Endothelial cell (in vitro differentiated cells): ENCODE results near the gene BEAN1. TPM values are rescaled to one million over a fixed set of nuclear protein-coding genes. Genes with fewer than 3 reads are reported as not detected.
A peak's percentile ranks its signal among the peaks of the same experiment; 100 is the strongest.

ENCODE experiments used
- DNase-seq: peaks from one replicate; pipeline ENCODE4 v3.0.0; 2021; ENCODE audit warnings: low spot score
- H3K27ac Mint-ChIP-seq: one replicate; pipeline ENCODE4 v1.8.0; 2021; ENCODE audit warnings: mixed read lengths, inconsistent platforms; ENCODE audit not compliant: unreplicated experiment
- H3K27me3 Mint-ChIP-seq: one replicate; pipeline ENCODE4 v1.8.0; 2021; ENCODE audit warnings: mild to moderate bottlenecking, moderate library complexity, mixed read lengths, inconsistent platforms; ENCODE audit not compliant: unreplicated experiment
- H3K36me3 Mint-ChIP-seq: one replicate; pipeline ENCODE4 v1.8.0; 2021; ENCODE audit warnings: mild to moderate bottlenecking, low read depth, mixed read lengths, inconsistent platforms; ENCODE audit not compliant: unreplicated experiment
- H3K4me1 Mint-ChIP-seq: one replicate; pipeline ENCODE4 v1.8.0; 2021; ENCODE audit warnings: mild to moderate bottlenecking, mixed read lengths, inconsistent platforms; ENCODE audit not compliant: unreplicated experiment
- H3K4me3 Mint-ChIP-seq: one replicate; pipeline ENCODE4 v1.8.0; 2021; ENCODE audit warnings: mild to moderate bottlenecking, mixed read lengths, inconsistent platforms; ENCODE audit not compliant: unreplicated experiment
- H3K9me3 Mint-ChIP-seq: one replicate; pipeline ENCODE4 v1.8.0; 2021; ENCODE audit warnings: mixed read lengths, inconsistent platforms; ENCODE audit not compliant: unreplicated experiment
- total RNA-seq: library from RNA; stranded (reverse); fragmentation: NEBNext Ultra II Directional; extraction: Animal tissue kit (Norgen Biotek cat#: 25700); gene quantifications from one replicate; pipeline ENCODE4 v1.2.1, GENCODE V29; 2021; ENCODE audit not compliant: unreplicated experiment
- TF ChIP-seq, protein P1 (sequence below): fragments of 200-600 bp; sonication (generic); IDR thresholded peaks from one replicate; pipeline ENCODE4 v1.5.0; 2021; ENCODE audit warnings: antibody characterized with exemption; ENCODE audit not compliant: unreplicated experiment

Gene BEAN1
- total RNA-seq, 1 donor from 2014 or later: 0.49 TPM

DNA sequence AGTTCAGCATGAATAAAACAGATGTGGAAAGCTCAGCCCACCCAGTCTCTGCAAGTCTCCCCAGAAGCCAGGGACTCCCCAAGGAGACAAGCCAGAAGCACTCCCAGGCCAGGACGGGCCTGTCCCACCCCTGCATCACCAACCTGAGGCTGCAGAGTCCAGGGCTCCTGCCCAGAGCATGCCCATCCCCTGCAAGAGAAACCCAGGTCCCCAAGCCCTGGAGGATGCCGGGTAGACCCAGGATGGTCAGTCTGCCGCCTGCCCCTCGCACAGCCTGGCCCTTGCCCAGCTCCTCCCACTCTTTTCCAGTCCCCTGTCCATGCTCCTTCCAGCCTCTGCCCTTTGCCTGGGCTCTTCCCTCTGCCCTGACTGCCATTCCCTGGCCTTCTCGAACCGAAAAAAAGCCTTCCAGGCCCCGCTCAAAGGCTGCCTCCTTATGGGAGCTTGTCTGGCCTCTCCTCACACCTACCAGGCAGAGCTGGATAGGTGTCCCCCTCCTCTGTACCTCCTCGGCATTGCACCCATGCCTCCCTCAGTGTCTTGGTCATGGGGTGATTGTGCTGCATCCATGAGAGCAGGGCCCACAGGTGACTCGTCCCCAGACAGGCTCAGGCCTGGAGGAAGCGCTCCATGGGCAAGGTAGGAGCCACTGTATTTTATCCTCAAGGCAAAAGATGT lies 44.8 kb downstream of the BEAN1 start:
- H3K9me3 Mint-ChIP-seq: no peaks in the 10 kb centered on the region
- peaks cover 54% of the 10 kb centered on the region for H3K4me1 Mint-ChIP-seq
- no peak for DNase-seq
- peaks cover 12% of the 10 kb centered on the region for H3K27me3 Mint-ChIP-seq
- peak overlapping the region; percentile 61 for H3K27ac Mint-ChIP-seq
- TF ChIP-seq, protein P1, sequence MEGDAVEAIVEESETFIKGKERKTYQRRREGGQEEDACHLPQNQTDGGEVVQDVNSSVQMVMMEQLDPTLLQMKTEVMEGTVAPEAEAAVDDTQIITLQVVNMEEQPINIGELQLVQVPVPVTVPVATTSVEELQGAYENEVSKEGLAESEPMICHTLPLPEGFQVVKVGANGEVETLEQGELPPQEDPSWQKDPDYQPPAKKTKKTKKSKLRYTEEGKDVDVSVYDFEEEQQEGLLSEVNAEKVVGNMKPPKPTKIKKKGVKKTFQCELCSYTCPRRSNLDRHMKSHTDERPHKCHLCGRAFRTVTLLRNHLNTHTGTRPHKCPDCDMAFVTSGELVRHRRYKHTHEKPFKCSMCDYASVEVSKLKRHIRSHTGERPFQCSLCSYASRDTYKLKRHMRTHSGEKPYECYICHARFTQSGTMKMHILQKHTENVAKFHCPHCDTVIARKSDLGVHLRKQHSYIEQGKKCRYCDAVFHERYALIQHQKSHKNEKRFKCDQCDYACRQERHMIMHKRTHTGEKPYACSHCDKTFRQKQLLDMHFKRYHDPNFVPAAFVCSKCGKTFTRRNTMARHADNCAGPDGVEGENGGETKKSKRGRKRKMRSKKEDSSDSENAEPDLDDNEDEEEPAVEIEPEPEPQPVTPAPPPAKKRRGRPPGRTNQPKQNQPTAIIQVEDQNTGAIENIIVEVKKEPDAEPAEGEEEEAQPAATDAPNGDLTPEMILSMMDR: no peak
- peaks cover 6% of the 10 kb centered on the region for H3K36me3 Mint-ChIP-seq
- peak overlapping the region; percentile 67 for H3K4me3 Mint-ChIP-seq

DNA sequence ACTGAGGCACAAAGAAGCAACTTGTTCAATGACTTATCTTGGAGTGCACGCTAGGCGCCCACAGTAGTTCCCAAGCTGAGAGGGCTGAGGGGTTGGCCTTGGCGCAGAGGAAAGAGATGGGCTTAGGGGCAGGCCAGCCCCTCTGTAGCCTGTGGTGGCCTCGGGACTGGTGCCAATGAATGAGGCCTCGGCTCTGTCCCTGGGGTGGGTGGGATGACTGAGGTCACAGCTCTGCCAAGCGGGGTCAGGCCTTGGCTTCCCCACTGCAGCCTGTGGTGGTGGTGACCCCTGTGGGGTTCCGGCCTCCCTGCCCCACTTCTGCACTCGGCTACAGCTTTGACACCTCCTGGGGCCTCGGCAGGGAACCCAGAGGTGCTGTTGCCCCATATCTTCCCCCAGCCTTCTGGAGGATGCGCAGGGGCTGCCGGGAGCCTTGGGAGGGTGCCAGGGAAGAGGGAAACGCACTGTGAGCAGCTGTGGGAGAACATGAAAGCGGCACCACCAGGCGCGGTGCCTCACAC lies 46.0 kb downstream of the BEAN1 start:
- Mint-ChIP-seq H3K27ac (no peak overlapping the region), H3K9me3 (no peaks in the 10 kb centered on the region), H3K4me3 (no peak overlapping the region), H3K4me1 (peaks cover 51% of the 10 kb centered on the region), H3K36me3 (no peaks in the 10 kb centered on the region), H3K27me3 (peaks cover 13% of the 10 kb centered on the region)
- TF ChIP-seq, protein P1: no peak
- no peak for DNase-seq

DNA sequence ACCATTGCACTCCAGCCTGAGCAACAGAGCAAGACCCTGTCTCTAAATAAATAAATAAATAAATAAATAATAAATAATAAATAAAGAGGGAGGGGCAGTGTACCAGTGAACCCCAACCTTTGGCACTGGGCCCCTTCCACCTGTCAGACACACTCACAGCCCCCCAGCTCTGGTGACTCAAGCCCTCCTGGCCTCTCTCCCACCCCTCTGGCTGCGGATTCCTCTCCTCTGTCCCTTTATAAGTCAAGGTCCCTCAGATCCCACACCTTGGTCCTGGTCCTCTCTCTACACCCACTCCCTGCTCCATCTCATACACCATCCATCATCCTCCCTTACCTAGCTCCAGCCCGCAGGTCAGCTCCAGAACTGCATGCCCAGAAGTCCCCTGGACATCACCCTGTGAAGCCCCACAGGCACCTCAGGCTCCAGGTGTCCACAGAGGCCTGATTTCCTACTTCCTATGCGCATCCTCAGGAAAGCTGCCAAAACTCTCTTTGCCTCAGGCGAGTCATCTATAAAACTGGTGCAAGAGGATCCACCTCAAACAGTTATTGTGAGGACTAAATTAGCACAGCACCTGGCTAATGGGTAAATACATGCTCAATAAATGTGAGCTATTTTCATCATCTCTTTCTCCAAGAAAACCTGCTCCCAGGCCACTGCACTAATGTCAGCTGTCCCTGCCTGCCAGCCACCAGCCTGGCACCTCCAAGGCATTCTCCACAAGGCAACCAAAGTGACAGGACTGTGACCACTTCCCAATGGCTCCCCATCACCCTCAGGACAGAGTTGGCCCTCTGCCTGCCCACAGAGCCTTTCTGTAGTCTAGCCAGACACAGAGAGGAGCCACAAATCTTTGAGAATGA lies 46.8 kb downstream of the BEAN1 start:
- H3K27ac Mint-ChIP-seq: no peak overlapping the region
- H3K4me1 Mint-ChIP-seq: peaks cover 48% of the 10 kb centered on the region
- no peak overlapping the region for H3K4me3 Mint-ChIP-seq
- H3K27me3 Mint-ChIP-seq: peaks cover 14% of the 10 kb centered on the region
- TF ChIP-seq, protein P1: no peak
- no peak for DNase-seq
- H3K36me3 Mint-ChIP-seq: no peaks in the 10 kb centered on the region
- H3K9me3 Mint-ChIP-seq: no peaks in the 10 kb centered on the region

GRCh38 chr16:66474750-66475199 lies 47.7 kb downstream of the BEAN1 start:
- Mint-ChIP-seq H3K36me3 (no peaks in the 10 kb centered on the region), H3K4me3 (no peak overlapping the region), H3K27me3 (peaks cover 12% of the 10 kb centered on the region), H3K27ac (peak overlapping the region; percentile 44), H3K4me1 (peaks cover 42% of the 10 kb centered on the region), H3K9me3 (no peaks in the 10 kb centered on the region)
- DNase-seq: no peak
- TF ChIP-seq, protein P1: no peak

- no peaks in the 10 kb centered on the region for H3K9me3 Mint-ChIP-seq
- no peaks in the 10 kb centered on the region for H3K36me3 Mint-ChIP-seq
- no peak overlapping the region for H3K27ac Mint-ChIP-seq
- H3K4me3 Mint-ChIP-seq: peak overlapping the region; percentile 6
- DNase-seq: no peak
- peaks cover 38% of the 10 kb centered on the region for H3K4me1 Mint-ChIP-seq
- TF ChIP-seq, protein P1: no peak
- peaks cover 10% of the 10 kb centered on the region for H3K27me3 Mint-ChIP-seq
Observed at GRCh38 chr16:66475232-66475631, 48.1 kb downstream of the BEAN1 start.
